ENCODE results near the gene TBC1D2B.

The TBC1D2B gene

DNA sequence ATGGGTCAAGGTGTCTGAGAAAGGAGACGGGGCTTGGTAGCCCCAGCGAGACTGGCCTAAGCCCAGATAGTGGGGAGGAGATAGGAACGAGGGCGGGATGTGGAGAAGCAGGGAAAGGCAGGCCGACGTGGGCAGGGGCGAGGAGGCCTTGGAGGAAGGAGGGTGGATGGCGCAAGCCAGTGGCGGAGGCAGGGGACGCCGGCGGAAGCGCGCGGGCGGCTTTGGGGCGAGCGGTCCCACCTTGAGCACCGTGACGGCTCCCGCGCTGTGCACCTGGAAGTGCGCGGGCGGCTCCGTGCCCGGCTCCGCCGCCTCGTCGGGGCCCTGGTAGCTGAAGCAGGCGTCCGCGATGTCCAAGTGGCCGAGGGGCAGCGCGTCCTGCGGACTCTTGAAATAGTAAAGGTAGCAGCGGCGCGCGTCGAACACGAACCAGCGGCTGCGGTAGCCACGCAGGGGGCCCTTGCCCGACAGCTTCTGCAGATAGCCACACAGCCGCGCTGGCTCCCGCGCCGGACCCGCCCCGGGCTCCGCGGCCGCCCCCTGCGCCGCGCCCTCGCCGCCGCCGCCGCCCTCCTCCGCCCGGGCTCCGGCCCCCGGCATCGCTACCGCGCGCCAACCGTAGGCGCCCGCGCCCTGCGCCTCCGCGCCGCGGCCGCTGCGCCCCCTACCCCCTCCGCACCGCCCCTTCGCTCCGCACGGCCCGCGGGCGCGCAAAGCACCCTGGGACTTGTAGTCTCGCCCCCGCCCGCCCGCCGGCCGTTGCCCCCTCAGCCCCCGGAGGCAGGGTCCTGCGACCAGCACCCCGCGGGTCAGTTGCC is at the start of gene TBC1D2B:
TBC1D2B (minus strand) TSS at position 659 of the 818 bp plus-strand sequence; CDS start at position 600, 59 bp downstream.
- Mint-ChIP-seq H3K36me3 (ENCODE audit: low read depth) (peaks cover 38% of the 10 kb centered on the region), H3K4me1 (ENCODE audit: low read depth) (peaks cover 65% of the 10 kb centered on the region), H3K27me3 (no peaks in the 10 kb centered on the region), H3K27ac (peak within 1 kb of the TSS; percentile 88), H3K4me3 (peak within 1 kb of the TSS; percentile 96), H3K9me3 (no peaks in the 10 kb centered on the region)
- intact Hi-C loops (cut with micrococcal nuclease), result no loop called here

DNA sequence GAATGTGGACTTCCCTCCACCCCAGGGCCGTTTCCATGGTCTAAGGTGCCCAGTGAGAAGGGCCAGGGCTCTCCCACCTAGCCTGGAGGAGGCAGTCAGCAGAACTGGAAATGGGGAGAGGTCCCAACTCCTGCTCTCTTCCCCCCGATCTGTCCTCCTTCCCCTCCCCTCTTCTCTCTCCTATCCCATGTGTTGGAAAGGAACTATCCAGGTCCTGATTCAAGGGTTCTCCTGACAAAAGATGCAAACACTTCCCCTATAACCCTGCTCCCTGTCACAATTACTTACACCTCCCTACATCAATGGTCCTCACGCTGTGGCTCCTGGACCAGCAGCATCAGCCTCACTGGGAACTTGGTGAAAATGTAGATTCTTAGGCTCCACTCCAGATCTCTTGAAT is 47.8 kb upstream of the TBC1D2B start:
- H3K27me3 Mint-ChIP-seq, result peaks cover 10% of the 10 kb centered on the region
- H3K4me1 Mint-ChIP-seq (ENCODE audit: low read depth), result peaks cover 7% of the 10 kb centered on the region
- intact Hi-C loops (cut with micrococcal nuclease), result no loop called here
- no peaks in the 10 kb centered on the region for H3K36me3 Mint-ChIP-seq (ENCODE audit: low read depth)
- no peaks in the 10 kb centered on the region for H3K9me3 Mint-ChIP-seq
- no peak overlapping the region for H3K27ac Mint-ChIP-seq
- H3K4me3 Mint-ChIP-seq, result no peak overlapping the region

DNA sequence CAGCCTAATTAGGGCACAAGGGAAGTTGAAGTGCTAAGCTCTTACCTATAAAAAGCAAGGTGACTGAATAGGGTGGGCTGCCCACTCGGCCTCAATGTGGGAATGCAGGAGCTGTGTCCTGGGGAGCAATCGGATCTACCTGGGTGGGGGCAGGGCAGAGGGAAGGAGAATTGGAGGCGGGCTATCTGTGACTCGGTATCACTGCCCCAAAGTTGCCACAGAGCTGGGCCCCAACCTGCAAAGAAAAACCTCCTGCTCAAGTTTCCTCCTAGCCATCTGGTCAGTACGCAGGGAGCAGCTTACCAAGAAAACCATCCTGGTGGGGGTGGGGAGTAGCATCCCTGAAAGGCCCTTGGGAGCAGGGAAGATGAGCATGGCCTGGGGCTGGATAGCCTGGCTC is 43.0 kb upstream of the TBC1D2B start:
- peaks cover 4% of the 10 kb centered on the region for H3K27me3 Mint-ChIP-seq
- no peak overlapping the region for H3K27ac Mint-ChIP-seq
- H3K4me1 Mint-ChIP-seq (ENCODE audit: low read depth), result no peaks in the 10 kb centered on the region
- H3K9me3 Mint-ChIP-seq, result no peaks in the 10 kb centered on the region
- intact Hi-C loops (cut with micrococcal nuclease), result no loop called here
- no peaks in the 10 kb centered on the region for H3K36me3 Mint-ChIP-seq (ENCODE audit: low read depth)
- no peak overlapping the region for H3K4me3 Mint-ChIP-seq

DNA sequence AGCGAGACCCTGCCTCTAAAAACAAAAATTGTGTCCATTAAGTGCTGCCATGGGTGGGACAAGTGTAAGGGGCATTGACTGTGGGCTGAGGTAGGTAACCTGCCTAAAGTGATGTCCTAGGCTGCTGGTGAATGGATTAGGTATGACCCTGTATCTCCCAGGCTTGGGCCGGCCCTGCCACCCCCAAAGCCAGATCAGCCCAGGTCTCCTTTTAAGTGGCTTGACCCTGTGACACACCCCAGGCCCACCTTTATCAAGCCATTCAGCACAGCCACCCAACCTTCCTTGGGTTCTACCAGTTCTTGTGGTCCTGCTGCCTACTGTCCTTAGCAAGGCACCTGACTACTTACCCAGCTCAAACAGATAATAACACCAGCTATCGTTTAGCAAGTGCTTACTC is 35.0 kb upstream of the TBC1D2B start:
- H3K36me3 Mint-ChIP-seq (ENCODE audit: low read depth), result no peaks in the 10 kb centered on the region
- no peaks in the 10 kb centered on the region for H3K9me3 Mint-ChIP-seq
- peaks cover 12% of the 10 kb centered on the region for H3K4me1 Mint-ChIP-seq (ENCODE audit: low read depth)
- intact Hi-C loops (cut with micrococcal nuclease), result no loop called here
- H3K4me3 Mint-ChIP-seq, result no peak overlapping the region
- H3K27me3 Mint-ChIP-seq, result peaks cover 2% of the 10 kb centered on the region
- H3K27ac Mint-ChIP-seq, result no peak overlapping the region

DNA sequence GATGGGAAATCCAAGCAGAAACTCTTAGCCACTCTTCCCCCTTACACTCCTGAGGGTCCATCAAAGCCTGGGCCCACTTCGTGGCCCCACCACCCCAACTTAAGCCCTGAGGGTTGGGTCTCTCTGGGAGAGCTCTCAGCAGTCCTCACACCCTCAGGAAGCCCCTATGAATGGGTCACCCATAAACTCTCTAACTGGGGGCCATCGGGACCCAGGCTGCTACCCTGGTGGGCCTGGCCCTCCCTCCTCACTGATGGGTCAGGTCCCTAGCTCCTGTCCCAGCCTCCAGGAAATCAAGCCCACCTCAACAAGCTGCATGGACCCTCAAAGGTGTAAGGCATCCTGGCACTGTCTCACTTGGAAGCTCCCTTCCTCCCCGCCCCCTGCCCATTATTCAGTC is 34.3 kb upstream of the TBC1D2B start:
- H3K27ac Mint-ChIP-seq, result no peak overlapping the region
- intact Hi-C loops (cut with micrococcal nuclease), result no loop called here
- peaks cover 12% of the 10 kb centered on the region for H3K4me1 Mint-ChIP-seq (ENCODE audit: low read depth)

DNA sequence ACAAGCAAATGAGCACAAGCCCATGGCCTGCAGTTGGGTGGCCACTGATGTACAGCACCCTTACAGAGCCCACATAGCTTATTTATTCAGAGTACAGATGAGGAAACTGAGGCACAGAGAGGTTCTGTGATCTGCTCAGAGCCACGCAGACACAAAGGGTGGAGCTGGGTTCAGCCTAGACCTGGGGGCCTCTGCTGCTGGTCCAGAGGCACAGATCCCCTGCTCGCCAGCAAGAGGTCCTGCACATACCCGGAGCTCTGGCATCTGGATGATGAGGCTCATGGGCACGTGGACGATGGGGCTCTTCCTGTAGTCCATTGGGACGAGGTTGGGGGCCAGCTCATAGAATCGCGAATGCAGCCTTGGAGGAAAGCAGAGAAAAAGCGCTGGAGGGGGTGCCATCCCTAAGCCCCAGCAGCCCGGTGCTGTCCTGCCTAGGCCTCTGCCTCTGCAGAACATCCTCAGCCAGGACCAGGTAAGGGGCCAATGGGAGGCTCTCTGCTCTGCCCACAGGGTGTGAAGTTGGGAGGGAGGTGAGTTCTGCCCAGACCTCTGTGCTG is 33.5 kb upstream of the TBC1D2B start:
- Mint-ChIP-seq H3K27me3 (peaks cover 2% of the 10 kb centered on the region), H3K4me3 (no peak overlapping the region), H3K27ac (no peak overlapping the region), H3K36me3 (ENCODE audit: low read depth) (no peaks in the 10 kb centered on the region), H3K9me3 (no peaks in the 10 kb centered on the region), H3K4me1 (ENCODE audit: low read depth) (peaks cover 20% of the 10 kb centered on the region)
- intact Hi-C loops (cut with micrococcal nuclease), result no loop called here

More for the DNA sequence above, 34.3 kb upstream of the TBC1D2B start:
- no peak overlapping the region for H3K4me3 Mint-ChIP-seq
- H3K9me3 Mint-ChIP-seq, result no peaks in the 10 kb centered on the region
- no peaks in the 10 kb centered on the region for H3K36me3 Mint-ChIP-seq (ENCODE audit: low read depth)
- H3K27me3 Mint-ChIP-seq, result peaks cover 2% of the 10 kb centered on the region

DNA sequence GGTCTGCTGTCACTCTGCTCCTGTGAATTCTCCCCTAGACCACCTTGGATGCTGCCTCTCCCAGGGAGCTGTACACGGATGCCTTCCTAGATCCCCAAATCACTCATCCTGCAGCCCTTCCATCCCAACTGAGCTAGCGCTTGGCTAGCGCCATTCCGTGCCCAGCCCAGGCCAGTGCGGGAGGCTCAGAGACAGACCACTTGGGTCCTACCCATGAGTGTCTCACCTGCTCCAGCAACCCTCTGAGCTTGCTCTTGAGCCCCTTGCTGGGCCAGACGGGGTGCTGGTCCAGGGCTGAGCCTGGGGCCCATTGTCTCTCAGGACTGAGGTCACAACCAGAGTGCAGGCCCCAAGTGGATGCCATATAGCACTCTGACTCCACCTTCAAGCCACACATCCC is 32.6 kb upstream of the TBC1D2B start:
- intact Hi-C loops (cut with micrococcal nuclease), result no loop called here
- Mint-ChIP-seq H3K27ac (no peak overlapping the region), H3K36me3 (ENCODE audit: low read depth) (no peaks in the 10 kb centered on the region), H3K4me3 (no peak overlapping the region), H3K4me1 (ENCODE audit: low read depth) (peaks cover 29% of the 10 kb centered on the region), H3K9me3 (no peaks in the 10 kb centered on the region), H3K27me3 (peaks cover 2% of the 10 kb centered on the region)

DNA sequence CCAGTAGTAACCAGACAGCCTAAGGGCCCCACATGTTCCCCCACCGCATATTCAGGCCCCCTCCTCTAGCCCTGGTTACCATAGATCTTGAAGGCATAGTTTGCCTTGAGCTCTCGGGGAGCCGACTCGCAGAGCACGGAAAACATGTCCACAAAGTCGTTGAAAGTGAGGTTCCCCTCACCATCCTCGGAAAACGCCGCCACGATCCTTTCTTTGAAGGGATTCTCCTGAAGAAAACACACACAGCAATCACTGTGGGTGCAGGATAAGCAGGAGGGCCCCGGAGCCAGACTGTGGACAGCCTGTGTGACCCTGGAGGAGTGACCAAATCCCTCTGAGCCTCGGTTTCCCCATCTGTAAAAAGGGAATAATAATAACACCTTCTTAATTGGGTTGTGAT is 31.6 kb upstream of the TBC1D2B start:
- peak overlapping the region; percentile 35 for H3K27ac Mint-ChIP-seq
- no peaks in the 10 kb centered on the region for H3K36me3 Mint-ChIP-seq (ENCODE audit: low read depth)
- intact Hi-C loops (cut with micrococcal nuclease), result loop anchor here (2.0 to 5.0 kb wide), 2 partner anchors 107 to 150 kb away; no protein-coding TSS in a partner anchor
- H3K4me1 Mint-ChIP-seq (ENCODE audit: low read depth), result peaks cover 38% of the 10 kb centered on the region
- H3K4me3 Mint-ChIP-seq, result no peak overlapping the region
- no peaks in the 10 kb centered on the region for H3K9me3 Mint-ChIP-seq
- peaks cover 2% of the 10 kb centered on the region for H3K27me3 Mint-ChIP-seq

DNA sequence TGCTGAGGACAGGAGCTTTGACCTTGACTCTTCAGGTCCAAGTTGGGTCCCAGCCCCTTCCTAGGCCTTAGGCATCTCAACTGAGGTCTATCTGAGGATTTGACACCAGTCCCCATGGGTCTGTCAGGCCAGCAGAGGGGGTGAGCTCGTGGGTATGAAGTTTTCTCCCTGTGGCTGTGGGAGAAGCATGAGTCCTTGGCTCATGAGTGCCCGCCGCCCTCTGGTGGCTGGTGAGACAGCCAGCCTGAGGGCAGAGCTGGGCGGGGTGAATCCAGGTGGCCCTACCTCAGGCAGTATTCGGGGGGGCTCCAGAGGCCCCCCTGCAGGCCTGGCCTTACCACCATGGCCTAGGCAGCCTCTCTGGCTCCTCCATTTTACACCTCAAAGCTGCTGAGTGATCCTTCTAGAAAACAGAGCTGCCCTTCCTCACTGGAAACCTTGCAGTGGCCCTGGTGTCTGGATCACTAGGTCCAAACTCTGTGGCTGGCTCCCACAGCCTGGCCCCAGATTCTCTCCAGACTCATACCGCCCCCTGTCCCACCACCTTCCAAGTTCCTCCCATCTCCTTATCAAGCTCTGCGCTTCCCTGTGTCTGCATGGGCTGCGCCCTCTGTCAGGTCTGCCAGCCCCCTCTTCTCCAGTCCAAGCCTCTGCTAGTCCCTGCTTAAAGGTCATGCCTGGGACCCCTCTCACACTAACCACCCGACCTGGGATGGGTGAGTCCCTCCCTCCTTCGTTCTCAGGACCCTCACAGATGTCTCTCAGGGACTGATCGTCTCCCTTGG is 31.0 kb upstream of the TBC1D2B start:
- no peaks in the 10 kb centered on the region for H3K36me3 Mint-ChIP-seq (ENCODE audit: low read depth)
- peaks cover 2% of the 10 kb centered on the region for H3K27me3 Mint-ChIP-seq
- no peak overlapping the region for H3K4me3 Mint-ChIP-seq
- intact Hi-C loops (cut with micrococcal nuclease), result loop anchor here (1.0 to 5.0 kb wide), 3 partner anchors 106 to 150 kb away; no protein-coding TSS in a partner anchor
- H3K4me1 Mint-ChIP-seq (ENCODE audit: low read depth), result peaks cover 42% of the 10 kb centered on the region
- peak overlapping the region; percentile 35 for H3K27ac Mint-ChIP-seq
- H3K9me3 Mint-ChIP-seq, result no peaks in the 10 kb centered on the region

DNA sequence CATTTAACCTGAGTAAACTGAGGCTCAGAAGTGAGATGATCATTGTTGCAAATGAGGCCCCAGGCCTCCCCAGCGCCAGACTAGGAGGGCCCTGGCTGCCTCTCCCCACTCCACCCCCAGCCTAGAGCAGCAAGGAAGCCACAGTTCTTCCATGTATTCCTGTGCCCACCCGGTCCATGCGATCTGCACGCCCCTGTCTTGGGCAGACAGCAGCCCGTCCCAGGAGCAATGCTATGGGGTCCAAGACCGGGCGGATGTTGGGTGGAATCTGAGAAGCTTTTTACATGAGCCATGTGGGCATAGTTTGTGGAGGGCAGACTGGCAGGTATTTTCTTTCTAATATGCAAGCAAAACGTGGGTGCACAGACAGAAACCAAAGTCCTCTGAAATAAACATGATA is 30.0 kb upstream of the TBC1D2B start:
- no peak overlapping the region for H3K4me3 Mint-ChIP-seq
- peaks cover 2% of the 10 kb centered on the region for H3K27me3 Mint-ChIP-seq
- no peaks in the 10 kb centered on the region for H3K36me3 Mint-ChIP-seq (ENCODE audit: low read depth)
- H3K4me1 Mint-ChIP-seq (ENCODE audit: low read depth), result peaks cover 49% of the 10 kb centered on the region
- no peaks in the 10 kb centered on the region for H3K9me3 Mint-ChIP-seq
- intact Hi-C loops (cut with micrococcal nuclease), result loop anchor here (5.0 kb wide), 1 partner anchor 105 kb away; no protein-coding TSS in a partner anchor
- H3K27ac Mint-ChIP-seq, result no peak overlapping the region

DNA sequence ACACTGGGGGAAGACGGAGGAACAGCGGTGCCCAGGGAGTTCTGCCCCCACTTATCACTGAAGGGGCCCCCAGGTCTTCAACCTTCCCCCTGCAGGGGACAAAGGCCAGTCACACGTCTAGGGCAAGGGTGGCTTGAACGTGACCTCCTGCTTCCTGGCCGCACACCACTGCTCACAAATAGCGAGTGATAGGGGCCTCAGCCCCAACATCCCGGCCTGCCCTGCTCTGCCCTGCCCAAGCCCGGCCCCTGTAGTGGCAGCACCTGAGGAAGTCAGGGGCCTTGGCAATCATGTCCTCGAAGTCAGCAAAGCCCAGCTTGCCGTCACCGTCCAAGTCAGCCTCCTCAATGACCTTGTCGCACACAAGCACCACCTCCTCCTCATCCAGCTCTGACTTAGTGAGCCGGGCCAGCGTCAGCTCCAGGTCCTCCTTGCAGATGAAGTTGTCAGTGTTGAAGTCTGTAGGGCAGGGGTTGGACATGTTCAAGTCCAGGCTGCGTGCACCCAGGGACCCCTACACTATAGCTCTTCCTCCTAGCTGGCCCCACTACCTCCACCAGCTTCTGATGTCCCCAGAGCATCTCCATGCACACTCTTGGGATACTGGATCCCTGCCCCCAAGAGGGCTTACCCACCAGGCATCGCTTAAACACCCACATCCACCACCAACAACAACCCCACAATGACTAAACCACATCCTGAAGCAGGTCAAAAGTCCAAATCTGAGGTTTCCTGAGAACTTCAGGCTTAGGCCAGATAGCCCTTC is 28.1 kb upstream of the TBC1D2B start:
- intact Hi-C loops (cut with micrococcal nuclease), result loop anchor here (5.0 kb wide), 1 partner anchor 103 kb away; no protein-coding TSS in a partner anchor
- no peaks in the 10 kb centered on the region for H3K36me3 Mint-ChIP-seq (ENCODE audit: low read depth)
- H3K9me3 Mint-ChIP-seq, result no peaks in the 10 kb centered on the region
- peaks cover 2% of the 10 kb centered on the region for H3K27me3 Mint-ChIP-seq
- H3K4me3 Mint-ChIP-seq, result no peak overlapping the region
- H3K27ac Mint-ChIP-seq, result peak overlapping the region; percentile 73
- peaks cover 51% of the 10 kb centered on the region for H3K4me1 Mint-ChIP-seq (ENCODE audit: low read depth)

DNA sequence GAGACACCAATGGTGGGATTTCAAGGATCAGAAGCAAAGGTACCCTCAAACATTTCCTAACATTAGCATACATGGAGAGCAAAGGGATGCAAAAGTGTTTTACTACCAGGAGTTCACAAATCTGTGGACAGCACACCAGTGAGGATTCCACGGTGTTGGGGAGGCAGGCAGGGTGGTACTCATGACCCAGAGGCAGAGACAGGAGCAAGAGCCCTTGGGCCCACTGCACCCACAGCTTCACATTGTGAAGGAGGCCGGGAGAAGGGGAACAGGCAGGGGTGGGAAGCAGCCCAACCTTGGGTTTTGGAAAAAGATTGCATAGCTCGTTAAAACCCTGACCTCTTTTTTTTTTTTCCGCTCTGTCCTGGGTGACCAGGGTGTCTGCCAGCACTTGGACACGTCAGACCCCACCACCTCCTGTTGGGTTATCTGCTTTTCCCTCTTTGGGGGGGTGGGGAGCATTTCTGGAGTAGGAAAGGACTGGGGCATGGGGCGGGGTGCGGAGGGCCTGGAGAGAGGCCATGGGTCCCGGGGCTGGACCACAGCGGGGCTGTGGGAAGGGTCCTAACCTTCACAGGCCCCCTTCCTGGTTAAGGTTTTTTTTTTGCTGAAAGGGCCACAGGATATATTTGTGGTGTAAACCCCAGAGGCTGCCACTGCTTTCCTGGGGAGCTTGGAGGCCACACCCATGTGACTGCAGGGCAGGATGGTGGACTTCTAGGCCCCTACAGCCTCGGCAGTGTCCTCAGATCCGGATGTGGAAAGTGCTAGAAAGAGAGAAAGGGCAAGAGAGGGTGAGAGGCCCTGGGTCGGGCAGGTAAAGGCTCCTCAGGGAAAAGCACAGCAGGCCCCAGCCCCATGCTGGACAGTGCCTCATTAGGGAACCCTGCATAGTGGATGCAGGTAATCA is 27.3 kb upstream of the TBC1D2B start:
- H3K27ac Mint-ChIP-seq, result peak overlapping the region; percentile 73
- H3K4me3 Mint-ChIP-seq, result no peak overlapping the region
- peaks cover 2% of the 10 kb centered on the region for H3K27me3 Mint-ChIP-seq
- no peaks in the 10 kb centered on the region for H3K36me3 Mint-ChIP-seq (ENCODE audit: low read depth)
- intact Hi-C loops (cut with micrococcal nuclease), result loop anchor here (5.0 kb wide), 1 partner anchor 103 kb away; no protein-coding TSS in a partner anchor
- H3K9me3 Mint-ChIP-seq, result no peaks in the 10 kb centered on the region
- peaks cover 51% of the 10 kb centered on the region for H3K4me1 Mint-ChIP-seq (ENCODE audit: low read depth)

DNA sequence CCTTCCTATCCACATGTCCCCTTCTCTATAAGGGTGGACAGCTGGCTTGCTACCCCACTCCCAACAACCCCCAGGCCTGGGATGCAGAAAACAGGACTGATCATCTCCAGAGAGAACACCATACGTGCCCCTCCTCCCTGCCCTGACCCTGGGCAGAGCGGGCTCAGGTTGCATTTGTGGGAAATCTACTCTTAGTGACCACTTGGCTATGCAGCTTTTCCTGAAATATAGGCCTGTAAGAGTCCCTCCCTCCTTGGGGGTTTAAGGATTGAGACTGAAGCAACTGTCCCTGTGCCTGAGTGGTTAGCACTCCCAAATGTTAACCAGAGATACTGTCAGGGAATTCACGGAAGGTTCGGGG is 26.6 kb upstream of the TBC1D2B start:
- intact Hi-C loops (cut with micrococcal nuclease), result no loop called here
- peaks cover 2% of the 10 kb centered on the region for H3K27me3 Mint-ChIP-seq
- H3K4me1 Mint-ChIP-seq (ENCODE audit: low read depth), result peaks cover 51% of the 10 kb centered on the region
- H3K27ac Mint-ChIP-seq, result peak overlapping the region; percentile 73
- no peak overlapping the region for H3K4me3 Mint-ChIP-seq
- no peaks in the 10 kb centered on the region for H3K9me3 Mint-ChIP-seq
- no peaks in the 10 kb centered on the region for H3K36me3 Mint-ChIP-seq (ENCODE audit: low read depth)

Measured in dendritic cell treated with granulocyte-macrophage colony-stimulating factor and Interleukin-4, amounts not matched to agents 40 ng/mL and 50 ng/mL, for 4 days (primary cell).